Mammary epithelial cell (primary cell): ENCODE data around the gene CLEC7A.

ENCODE experiments used
- EZH2 ChIP-seq: IDR thresholded peaks from 2 replicates; pipeline ENCODE4 v1.6.1; 2012; ENCODE audit warnings: low read length, inconsistent platforms, borderline replicate concordance
- TF ChIP-seq, protein P1 (sequence below), 2 donors: IDR thresholded peaks in 1 of 2; conservative IDR thresholded peaks in 1 of 2; 2 replicates each; pipeline ENCODE4 v1.5.1; 2011 to 2012; ENCODE audit warnings: inconsistent platforms in 2 of 2, low read length in 2 of 2, mild to moderate bottlenecking in 2 of 2, control low read depth in 1 of 2, low read depth in 1 of 2; ENCODE audit not compliant: insufficient read depth in 1 of 2; ENCODE audit errors: extremely low read depth in 1 of 2

GRCh38 chr12:10094646-10095395, 35.2 kb downstream of the CLEC7A start:
- TF ChIP-seq, protein P1, sequence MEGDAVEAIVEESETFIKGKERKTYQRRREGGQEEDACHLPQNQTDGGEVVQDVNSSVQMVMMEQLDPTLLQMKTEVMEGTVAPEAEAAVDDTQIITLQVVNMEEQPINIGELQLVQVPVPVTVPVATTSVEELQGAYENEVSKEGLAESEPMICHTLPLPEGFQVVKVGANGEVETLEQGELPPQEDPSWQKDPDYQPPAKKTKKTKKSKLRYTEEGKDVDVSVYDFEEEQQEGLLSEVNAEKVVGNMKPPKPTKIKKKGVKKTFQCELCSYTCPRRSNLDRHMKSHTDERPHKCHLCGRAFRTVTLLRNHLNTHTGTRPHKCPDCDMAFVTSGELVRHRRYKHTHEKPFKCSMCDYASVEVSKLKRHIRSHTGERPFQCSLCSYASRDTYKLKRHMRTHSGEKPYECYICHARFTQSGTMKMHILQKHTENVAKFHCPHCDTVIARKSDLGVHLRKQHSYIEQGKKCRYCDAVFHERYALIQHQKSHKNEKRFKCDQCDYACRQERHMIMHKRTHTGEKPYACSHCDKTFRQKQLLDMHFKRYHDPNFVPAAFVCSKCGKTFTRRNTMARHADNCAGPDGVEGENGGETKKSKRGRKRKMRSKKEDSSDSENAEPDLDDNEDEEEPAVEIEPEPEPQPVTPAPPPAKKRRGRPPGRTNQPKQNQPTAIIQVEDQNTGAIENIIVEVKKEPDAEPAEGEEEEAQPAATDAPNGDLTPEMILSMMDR (conservative IDR thresholded peaks at IDR 0.05 in 1 of 2, IDR thresholded peaks at IDR 0.05 in 1 of 2; ENCODE audit: extremely low read depth in 1 of 2, insufficient read depth in 1 of 2, low read depth in 1 of 2, low read length in 2 of 2), result no peak
- no peak for TF ChIP-seq EZH2
